Right forelimb (tissue), 1 donor: Measurements from ENCODE around the gene SERPINA12.

Source experiments
- DNase-seq: peaks from one replicate; pipeline ENCODE4 v3.0.0-alpha.2; 2018

The SERPINA12 gene, protein sequence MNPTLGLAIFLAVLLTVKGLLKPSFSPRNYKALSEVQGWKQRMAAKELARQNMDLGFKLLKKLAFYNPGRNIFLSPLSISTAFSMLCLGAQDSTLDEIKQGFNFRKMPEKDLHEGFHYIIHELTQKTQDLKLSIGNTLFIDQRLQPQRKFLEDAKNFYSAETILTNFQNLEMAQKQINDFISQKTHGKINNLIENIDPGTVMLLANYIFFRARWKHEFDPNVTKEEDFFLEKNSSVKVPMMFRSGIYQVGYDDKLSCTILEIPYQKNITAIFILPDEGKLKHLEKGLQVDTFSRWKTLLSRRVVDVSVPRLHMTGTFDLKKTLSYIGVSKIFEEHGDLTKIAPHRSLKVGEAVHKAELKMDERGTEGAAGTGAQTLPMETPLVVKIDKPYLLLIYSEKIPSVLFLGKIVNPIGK

DNA sequence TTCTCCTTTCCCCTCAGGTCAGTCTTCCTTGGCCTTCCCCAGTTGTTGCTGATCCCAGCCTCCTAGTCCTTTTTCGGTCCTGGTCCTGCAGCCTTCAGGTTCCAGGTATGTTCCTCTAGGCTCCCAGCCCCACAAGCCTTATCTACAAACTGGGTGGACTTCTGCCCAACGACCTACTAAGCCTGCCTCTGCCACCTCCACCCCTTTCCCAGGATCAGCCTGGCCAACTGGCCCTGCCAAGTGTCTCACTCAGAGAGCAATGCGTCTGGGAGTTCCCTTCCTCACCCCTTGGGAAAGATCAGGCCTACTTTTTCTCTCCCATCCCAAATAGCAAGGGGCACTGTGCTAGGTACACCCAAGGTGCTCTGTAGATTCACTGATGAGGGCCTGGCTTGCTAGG lies at the start of gene SERPINA12:
Gene SERPINA12 (minus strand): TSS at position 114 of the 400 bp plus-strand sequence. CDS start 11,072 bp downstream, outside the sequence.
- DNase-seq: no peak

DNA sequence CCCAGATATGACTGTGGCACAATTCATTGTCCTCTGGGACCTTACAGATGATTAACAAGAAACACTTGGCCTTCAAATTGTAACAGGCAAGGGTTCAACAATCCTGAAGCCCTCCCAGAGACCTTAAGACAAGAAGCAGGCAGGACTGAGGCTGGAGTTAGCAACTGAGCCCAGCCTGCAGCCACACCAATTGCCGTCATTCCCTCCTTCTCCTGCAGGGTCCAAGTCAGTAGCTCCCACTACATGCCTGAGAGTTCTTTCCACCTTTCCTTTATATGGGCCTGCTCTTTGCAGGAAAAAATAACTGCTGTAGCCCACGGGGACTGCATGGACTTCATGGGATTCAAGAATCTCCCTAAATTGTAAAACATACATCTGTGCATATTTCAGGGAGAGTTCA lies 49.6 kb upstream of the SERPINA12 start:
- no peak for DNase-seq

DNA sequence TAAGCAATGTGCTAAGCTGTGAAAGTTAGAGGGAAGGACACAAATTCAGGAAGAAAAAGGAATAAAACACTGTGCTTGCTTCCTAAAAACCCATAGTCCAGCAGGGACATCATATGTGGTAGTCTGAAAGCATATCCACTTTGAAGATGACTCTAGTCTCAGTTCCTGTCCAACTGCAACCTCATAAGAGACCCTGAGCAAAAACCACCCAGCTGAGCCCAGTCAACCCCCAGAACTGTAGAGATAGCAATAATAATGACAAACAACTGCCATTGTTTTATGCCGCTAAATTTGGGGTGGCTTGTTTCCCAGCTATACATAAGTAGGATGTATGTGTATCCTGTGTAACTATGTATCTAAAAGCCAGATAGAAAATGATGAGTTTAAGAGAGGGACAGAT lies 48.1 kb upstream of the SERPINA12 start:
- DNase-seq: no peak

DNA sequence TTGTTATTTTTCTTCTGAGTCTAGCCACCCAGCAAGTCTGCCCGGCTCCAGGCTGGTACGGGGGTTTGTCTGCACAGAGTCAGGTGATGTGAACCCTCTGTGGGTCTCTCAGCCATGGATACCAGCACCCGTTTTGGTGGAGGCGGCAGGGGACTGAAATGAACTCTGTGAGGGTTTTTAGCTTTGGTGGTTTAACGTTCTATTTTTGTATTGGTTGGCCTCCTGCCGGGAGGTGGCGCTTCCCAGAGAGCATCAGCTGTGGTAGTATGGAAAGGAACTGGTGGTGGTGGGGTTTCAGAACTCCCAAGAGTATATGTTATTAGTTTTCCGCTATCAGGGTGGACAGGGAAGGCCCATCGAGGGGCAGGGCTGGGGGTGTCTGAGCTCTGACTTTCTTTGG lies 46.7 kb upstream of the SERPINA12 start:
- peak; percentile 35 for DNase-seq

DNA sequence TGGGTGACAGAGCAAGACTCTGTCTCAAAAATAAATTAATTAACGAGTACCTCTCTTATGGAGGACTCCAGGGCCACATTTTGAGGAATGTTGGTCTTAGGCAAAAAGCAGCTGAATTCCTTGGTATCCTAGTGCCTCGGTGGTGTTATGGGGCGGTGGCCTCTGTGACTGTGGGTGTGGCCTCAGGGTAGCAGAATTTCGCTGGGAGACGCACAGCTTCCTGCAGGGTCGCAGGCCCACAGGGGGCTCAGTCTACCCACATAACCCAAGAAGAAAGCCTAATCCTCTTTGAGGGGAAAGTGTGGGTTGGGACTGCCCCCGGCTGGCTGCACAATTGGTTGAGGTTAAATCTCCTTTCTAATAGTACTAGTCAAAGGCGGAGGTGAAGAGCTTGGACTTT lies 40.8 kb upstream of the SERPINA12 start:
- DNase-seq: peak; percentile 25

DNA sequence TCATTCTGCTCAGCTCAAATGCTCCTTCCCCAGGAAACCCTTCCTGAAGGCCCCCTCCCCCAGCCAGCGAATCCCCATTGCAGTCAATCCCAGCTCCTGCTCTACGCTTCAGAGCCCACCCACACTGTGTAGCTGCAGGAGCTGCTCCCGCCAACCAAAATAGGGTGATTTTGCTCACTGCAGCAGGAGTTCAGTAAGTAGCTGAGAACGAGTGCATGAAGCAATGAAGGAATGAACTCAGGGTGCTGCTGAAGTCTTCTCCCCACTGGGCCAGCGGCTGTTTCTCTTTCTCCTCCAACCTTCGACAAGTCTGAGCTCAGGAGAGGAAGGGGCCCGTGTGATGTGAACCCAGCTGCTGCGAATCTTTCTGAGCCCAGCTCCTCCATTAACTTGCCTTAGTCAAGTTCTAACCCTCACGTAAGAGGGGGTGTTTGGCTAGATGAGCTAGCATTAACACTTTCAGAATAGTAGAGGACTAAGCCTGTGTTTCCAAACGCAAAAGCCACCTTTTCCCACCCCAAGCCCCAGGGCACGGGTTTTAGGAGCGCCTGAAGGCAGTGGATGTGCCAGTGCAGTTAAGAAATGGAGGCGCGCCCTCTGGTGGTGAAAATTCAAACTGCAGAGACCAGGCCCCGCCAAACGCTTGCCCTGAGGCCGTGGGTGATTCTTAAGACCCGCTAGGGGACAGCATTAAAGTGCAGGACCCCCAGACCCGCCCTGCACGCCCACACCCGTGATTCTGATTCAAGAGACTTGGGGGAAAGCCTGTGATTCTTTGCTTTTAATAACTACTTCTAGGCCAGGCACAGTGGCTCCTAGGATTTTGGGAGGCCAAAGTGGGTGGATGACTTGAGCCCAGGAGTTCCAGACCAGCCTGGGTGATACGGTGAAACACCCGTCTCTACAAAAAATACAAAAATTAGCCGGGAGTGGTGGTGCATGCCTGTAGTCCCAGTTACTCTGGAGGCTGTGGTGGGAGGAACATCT lies 40.0 kb upstream of the SERPINA12 start:
- DNase-seq: peak; percentile 76

DNA sequence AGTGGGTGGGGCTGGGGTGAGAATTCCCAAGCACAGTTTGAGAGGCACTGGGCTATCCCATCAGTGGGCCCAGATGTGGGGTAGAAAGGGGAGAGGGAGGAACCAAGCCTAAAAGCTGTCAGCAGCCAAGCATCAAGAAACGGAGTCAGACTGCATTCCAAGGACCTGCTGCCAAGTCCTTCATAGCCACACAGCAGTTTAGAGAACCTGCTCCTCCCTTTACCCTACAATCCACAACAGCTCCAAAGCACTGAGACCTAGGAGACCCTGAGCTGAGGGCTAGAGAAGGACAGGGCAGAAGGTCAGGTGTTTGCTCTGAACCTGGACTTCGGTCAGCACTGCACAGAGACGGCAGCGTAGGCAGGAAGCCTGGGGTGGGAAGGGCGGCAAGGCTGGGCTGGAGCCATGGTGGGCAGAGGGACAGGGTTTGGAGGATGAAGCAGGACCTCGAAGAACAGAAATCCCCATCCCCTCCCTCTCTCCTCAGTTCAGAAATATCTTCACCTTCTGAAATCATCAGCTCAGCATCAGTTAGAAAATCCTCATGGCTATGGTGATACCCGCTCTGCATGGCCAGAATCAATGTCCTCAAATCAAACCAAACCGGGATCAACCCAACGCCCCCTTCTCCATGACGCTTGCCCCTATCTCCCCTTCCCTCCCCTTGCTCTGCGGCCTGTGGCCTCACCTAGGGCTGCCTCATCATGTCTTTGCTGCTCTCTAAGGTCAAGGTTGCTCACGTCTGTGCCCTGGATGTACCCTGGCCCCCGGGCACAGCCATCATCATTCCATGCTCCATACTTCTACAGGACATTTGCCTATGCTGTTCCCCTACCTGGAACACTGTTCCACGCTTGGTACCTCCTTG lies 39.1 kb upstream of the SERPINA12 start:
- no peak for DNase-seq

DNA sequence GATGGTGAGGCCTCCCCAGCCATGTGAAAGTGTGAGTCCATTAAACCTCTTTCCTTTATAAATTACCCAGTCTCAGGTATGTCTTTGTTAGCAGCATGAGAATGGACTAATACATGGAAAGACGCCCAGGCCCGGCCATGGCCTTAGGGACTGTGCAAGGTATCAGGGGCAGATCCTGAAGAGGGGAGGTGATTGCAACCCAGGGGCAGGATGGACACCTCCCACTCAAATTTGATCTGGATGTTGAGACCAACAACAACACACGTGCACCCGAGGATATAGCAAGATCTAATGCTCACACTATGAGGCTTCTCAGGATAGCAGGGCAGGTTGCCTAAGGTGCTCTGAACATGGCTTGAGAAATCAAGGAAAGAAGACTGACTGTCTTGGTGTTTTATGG lies 38.5 kb upstream of the SERPINA12 start:
- no peak for DNase-seq

DNA sequence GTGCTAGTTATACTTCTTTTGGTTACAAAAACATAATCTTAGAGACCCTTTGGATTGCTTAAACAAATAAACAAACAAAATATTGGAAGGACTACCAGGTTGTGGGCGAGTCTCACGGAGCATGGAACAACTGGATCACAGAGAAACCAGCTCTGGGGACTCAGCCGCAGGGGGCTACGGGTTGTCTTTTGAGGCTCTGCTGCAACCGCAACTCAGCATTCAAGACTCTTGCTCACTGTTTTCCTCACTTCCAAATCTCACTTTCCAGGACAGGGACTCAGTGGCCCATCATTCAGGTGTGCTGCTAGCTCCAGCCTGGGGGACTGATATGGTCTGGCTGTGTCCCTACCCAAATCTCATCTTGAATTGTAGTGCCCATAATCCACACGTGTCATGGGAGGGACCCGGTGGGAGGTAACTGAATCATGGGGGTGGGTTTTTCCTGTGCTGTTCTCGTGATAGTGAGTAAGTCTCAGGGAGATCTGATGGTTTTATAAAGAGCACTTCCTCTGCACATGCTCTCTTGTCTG lies 37.9 kb upstream of the SERPINA12 start:
- no peak for DNase-seq

DNA sequence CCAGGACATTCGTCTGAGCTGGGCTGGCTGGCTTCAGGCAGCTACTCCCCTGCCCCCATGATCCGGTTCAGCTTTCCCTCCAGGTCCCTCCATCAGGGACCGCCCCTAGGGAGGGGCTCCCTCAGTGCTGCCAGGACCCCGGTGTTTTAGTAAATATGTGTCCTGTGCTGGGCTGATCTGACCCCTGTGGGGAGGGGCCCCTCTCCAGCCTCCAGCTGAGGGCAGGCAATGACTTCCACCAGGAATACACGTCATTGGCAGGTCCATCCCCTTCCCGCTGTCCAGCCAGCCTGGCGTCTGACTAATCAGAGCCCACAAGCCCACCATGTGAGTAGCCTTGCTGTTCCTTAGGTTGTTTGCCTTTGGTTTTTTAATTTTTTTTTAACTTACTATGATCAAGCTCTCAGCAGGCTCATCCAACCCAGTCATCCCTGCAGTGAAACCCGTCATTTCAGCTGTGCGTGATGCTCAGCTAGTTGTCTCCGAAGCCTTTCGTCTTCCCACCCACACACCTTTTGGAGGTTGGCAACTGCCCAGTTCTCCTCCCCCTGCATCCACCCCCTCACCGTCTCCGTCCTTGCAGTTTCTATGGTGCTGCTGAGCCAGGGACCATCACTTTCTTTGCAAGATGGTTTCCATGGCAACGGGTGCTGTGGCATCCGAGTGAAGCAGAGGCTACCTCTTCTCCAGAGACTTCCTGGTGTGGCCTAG lies 36.0 kb upstream of the SERPINA12 start:
- DNase-seq: no peak

DNA sequence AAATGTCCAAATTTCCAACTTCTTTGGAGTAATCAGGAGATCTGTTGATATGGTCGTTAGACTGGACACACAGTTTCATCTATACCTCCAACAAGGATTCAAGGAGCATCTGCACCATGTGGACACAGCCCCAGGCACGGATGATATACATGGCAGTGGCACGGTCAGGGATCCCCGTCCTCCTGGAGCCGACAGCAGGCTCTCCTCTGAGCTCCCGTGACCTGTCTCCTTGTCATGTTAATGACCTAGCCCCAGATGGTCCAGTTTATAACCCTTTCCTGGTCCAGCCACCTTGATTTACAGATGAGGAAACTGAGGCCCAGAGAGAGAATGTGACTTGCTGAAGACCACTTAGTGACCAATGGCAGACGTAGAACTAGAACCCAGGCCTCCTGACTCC lies 35.5 kb upstream of the SERPINA12 start:
- DNase-seq: no peak

DNA sequence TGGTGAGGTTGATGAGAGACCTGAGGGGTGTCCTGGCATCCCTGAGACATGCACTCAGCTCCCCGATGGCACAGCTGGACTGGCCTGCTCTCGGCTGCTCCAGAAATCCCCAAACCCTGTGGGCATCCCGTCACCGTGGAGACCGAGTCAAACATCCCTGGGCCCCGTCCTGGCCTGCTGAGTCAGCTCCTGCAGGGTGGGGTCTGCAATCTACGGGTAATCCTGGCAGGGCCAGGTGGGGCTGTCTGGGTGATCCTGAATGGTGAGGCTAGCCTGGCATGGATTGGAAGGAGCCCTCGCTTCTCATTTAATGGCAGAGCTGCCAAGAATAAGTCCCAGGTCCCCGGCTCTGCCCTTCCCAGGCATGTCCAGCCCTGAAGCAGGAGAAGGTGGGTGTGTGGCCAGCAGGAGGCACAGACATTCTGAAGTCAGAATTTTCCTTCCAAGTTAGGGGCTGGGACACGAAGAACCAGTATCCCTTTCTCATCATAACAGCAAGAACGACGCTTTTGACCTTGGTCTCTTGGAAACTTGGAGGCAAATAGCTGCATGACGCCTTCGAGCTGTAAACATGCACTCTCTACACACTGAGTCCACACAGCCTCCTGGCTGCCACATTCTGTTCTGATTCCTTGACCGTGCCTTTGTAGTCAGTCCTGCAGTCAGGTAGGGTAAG lies 34.3 kb upstream of the SERPINA12 start:
- no peak for DNase-seq

DNA sequence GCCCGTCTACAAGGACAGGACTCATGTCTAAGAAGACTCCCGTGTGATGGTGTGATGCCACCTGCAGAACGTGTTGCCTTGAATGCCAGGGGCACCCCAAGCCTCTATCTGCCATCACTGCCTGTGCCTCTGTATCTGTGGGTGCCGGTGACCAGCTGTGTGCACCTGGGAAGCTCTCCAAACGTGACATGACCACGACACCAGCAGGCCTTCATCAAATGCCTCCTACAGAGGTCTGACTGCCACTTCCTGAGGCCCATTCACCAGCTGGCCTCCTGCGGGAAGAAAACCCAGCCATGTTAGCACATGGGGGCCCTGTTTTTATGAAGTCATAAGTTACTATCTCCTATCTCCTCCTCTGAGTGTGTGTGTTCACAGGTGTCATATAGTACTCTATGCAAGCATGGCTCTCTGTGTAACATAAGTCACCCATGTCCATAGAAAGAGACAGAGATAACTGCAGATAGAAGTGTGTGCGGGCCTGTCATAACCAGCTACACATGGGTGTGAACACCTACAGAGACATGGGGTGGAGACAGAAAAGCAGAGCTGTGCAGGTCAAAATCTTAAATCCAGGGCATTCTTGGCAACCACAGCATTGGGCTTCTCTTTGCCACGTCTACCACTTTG lies 33.7 kb upstream of the SERPINA12 start:
- DNase-seq: no peak

DNA sequence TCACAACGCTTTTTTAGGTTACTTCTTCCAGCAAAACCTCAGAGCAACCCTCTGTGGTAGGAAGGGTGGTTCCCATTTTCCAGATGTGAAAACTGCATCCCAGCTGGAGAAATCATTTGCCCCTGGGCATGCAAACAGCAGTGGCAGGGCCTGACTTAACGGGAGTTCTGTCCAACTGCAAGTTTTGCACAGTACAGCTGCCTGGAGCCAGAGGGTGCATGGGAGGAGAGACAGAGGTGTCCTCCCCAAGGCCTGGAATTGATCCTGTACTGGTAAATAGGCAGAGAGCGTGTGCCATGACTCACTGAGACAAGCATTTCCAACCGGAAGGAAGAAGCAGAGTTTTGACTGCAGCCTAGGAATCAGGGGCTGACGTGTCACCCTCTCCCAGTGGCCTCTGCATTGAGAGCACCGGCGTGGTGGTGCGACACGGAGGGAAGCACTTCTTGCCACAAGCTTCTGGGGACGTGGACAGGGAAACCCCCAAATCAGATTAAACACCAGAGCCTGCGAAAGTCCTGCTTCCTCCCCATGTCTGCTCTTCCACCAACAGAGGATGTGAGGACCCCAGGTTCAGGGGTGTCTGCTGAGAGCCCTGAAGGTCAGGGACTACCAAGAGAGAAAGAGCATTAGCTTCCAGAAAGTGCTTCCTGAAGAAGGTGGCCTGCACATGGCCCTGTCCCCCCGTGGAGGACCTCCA lies 33.0 kb upstream of the SERPINA12 start:
- DNase-seq: no peak

DNA sequence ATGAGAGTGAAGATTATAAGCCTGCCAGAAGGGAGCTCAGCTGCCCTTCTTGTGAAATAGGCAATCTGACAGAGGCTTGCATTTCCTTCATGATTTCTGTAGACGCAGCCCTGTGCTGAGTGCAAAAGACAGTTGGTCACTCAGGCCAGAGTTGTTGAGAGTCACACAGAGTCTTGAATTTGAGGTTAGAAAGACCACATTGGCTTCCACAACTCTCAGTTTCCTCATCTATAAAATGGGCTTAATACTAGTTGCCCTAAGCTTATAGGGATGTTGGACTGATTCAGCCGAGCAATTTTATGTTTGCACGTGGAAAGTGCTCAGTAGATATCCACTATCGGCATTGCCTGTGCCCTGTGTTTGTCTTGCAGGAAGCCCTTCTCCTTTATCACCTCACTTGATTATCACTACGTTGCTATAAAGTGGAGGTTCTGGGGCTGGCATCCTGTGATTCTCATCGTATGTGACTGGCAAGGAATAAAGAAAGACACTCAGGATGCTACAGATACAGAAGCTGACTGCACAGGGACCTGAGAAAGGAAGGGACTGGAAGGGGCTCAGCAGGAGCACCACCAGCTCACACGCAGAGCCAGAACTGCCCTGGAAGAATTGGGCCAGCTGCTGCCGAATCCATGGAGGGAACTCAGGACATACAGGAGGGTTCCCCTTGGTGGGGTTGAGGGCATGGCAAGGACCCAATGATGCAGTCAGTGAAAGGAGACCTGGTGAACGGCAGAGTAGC lies 32.1 kb upstream of the SERPINA12 start:
- DNase-seq: no peak

DNA sequence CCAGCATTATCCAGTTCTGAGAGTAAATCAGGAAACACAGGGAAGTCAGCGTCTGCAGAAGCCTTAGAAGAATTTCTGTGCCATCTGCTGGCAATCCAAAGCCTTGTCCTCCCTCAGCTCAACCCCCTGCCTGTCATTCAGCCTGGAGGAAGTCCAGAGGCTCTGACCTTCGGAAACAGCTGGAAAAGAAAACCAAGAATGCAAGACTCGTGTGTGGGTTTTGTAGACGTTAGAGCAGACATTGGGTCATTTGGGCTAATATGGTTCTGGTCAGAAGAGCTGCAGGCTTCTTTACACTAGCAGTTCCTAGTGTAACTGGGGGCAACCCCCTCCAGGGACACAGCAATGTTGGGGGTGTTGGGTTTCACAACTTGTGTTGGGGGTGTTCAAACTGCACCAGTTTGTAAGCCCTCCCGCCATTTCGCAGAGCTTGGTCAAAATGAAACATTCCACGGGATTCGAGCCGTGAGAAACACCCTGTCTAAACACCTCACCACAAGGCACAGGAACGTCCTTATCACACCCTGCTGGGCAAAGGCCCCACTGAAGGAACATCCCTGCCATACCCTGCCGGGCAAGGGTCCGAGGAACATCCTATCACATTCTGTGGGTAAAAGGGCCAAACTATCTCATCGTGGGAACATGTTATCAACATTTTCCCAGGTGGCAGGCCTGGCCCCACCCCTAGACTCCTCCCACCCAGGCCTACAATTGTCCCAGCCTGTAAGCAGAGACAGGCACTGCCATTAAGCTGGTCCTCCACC lies 30.9 kb upstream of the SERPINA12 start:
- no peak for DNase-seq

DNA sequence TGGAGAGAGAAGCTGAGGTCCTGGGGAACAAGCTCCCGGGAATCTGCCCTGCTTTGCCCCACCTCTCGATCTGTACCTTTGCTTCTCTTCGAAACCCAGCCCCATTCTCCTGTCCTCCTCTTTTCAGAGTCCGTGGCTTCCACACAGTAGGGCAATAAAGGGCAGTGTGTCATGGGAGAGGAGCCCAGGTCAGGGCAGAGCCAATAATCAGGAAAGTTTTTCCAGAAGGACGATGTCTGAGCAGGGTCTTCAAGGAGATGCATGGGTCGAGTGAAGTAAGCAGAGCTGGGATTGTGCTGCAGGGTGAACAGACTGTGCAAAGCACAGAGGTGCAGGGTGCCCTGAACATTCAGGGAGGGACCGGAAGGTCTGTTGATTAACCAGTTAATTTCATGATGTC lies 29.9 kb upstream of the SERPINA12 start:
- no peak for DNase-seq

DNA sequence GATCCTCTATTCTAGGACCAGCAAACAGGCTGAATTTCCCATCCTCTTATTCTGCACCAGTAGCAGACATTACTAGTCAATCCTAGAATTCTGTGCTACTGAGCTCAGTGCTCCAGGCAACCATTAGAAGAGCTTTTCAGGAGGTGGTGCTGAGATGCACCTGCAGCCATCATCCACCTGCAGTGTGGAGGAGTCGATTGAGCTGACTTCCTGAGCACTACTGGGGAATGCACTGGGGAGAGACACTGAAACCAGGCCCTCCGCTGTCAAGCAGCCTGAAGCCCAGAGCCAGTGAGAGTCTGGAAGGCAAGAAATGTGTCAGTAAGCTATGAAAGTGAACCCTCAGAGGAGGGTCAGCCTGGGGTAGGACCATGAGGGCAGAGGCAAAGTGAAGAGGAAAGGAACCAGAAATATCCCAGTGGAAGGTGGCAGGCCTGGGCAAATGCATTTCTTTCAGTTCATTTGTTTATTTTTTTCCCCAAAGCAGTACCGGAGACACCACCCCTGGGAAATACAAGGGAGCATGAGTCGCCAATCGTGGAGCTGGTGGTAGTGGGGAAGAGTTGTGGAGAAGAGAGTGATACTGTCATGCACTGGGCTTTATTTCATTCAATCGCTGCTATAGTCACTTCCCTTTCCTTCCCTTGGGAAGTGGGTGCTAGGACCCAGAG lies 28.9 kb upstream of the SERPINA12 start:
- no peak for DNase-seq
